Neural cell (in vitro differentiated cells): Measurements from ENCODE around the gene WDR4. TPM values are rescaled to one million over a fixed set of nuclear protein-coding genes. Genes with fewer than 3 reads are reported as not detected.

Source experiments
- H2AFZ ChIP-seq: fragments of 200-600, 300-800 bp; sonication (generic), shearing (Covaris generic); 2 replicates; pipeline ENCODE4 v1.6.0; 2014; ENCODE audit warnings: low read depth, mild to moderate bottlenecking, antibody characterized with exemption, low read length, moderate library complexity
- H3F3A ChIP-seq: fragments of 200-600 bp; shearing (Covaris generic); 2 replicates; pipeline ENCODE4 v1.6.1; 2016; ENCODE audit warnings: mild to moderate bottlenecking, moderate library complexity, mixed read lengths, antibody characterized with exemption, low read length; ENCODE audit not compliant: insufficient read depth, poor library complexity, severe bottlenecking
- H3K27ac ChIP-seq: fragments of 200-600, 300-800 bp; sonication (generic), shearing (Covaris generic); 2 replicates; pipeline ENCODE4 v1.5.1; 2014; ENCODE audit warnings: mild to moderate bottlenecking, low read length, moderate library complexity
- H3K27me3 ChIP-seq: fragments of 300-800, 200-600 bp; sonication (generic), shearing (Covaris generic); 2 replicates; pipeline ENCODE4 v1.6.0; 2014; ENCODE audit warnings: mild to moderate bottlenecking, low read depth, low read length, moderate library complexity; ENCODE audit not compliant: insufficient read depth
- H3K36me3 ChIP-seq: fragments of 300-800, 200-600 bp; sonication (generic), shearing (Covaris generic); 2 replicates; pipeline ENCODE4 v1.5.1; 2014; ENCODE audit warnings: mild to moderate bottlenecking, antibody characterized with exemption, low read length, moderate library complexity; ENCODE audit not compliant: insufficient read depth
- H3K4me2 ChIP-seq: fragments of 300-800, 200-600 bp; sonication (generic), shearing (Covaris generic); 2 replicates; pipeline ENCODE4 v1.6.0; 2014; ENCODE audit warnings: mild to moderate bottlenecking, low read length
- H3K4me3 ChIP-seq: fragments of 300-800, 200-600 bp; sonication (generic), shearing (Covaris generic); 2 replicates; pipeline ENCODE4 v1.5.1; 2014; ENCODE audit warnings: mild to moderate bottlenecking, low read length, moderate library complexity
- H3K79me2 ChIP-seq: fragments of 200-600 bp; shearing (Covaris generic); replicated peaks from 2 replicates; pipeline ENCODE4 v1.6.0; 2014; ENCODE audit warnings: mild to moderate bottlenecking, low read length, moderate library complexity; ENCODE audit not compliant: insufficient read depth
- H3K9ac ChIP-seq: fragments of 300-800, 200-600 bp; sonication (generic), shearing (Covaris generic); 2 replicates; pipeline ENCODE4 v1.6.1; 2016; ENCODE audit warnings: mild to moderate bottlenecking, low read length, mixed read lengths
- H3K9me2 ChIP-seq: fragments of 200-600 bp; shearing (Covaris generic); 2 replicates; pipeline ENCODE4 v1.6.1; 2016; ENCODE audit warnings: mild to moderate bottlenecking, low read length, mixed read lengths; ENCODE audit not compliant: insufficient read depth
- H3K9me3 ChIP-seq: fragments of 200-600, 300-800 bp; sonication (generic), shearing (Covaris generic); 2 replicates; pipeline ENCODE4 v1.6.1; 2016; ENCODE audit warnings: mild to moderate bottlenecking, mixed run types, low read length, moderate library complexity, mixed read lengths
- H4K20me1 ChIP-seq: fragments of 200-600 bp; shearing (Covaris generic); 2 replicates; pipeline ENCODE4 v1.6.1; 2016; ENCODE audit warnings: mild to moderate bottlenecking, mixed run types; ENCODE audit not compliant: insufficient read depth
- CTCF ChIP-seq: fragments of 450-650 bp; IDR thresholded peaks from 2 replicates; pipeline ENCODE4 v1.5.1; 2014; ENCODE audit warnings: antibody characterized with exemption, mild to moderate bottlenecking, moderate library complexity; ENCODE audit not compliant: poor library complexity, severe bottlenecking
- EP300 ChIP-seq: fragments of 450-650 bp; conservative IDR thresholded peaks from 2 replicates; pipeline ENCODE4 v1.6.1; 2014; ENCODE audit warnings: antibody characterized with exemption, mild to moderate bottlenecking, moderate library complexity; ENCODE audit not compliant: poor library complexity, severe bottlenecking
- EZH2 ChIP-seq: fragments of 200-600, 300-800 bp; shearing (Covaris generic), sonication (generic); IDR thresholded peaks from 2 replicates; pipeline ENCODE4 v1.6.1; 2014; ENCODE audit warnings: antibody characterized with exemption, low read length, borderline replicate concordance, mild to moderate bottlenecking; ENCODE audit not compliant: insufficient read depth, poor library complexity, severe bottlenecking
- MXI1 ChIP-seq: fragments of 450-650 bp; conservative IDR thresholded peaks from 2 replicates; pipeline ENCODE4 v1.6.1; 2014; ENCODE audit warnings: antibody characterized with exemption, mild to moderate bottlenecking; ENCODE audit not compliant: poor library complexity, severe bottlenecking
- POLR2AphosphoS5 ChIP-seq: IDR thresholded peaks from 2 replicates; pipeline ENCODE4 v1.6.1; 2012
- RAD21 ChIP-seq: fragments of 450-650 bp; conservative IDR thresholded peaks from 2 replicates; pipeline ENCODE4 v1.6.1; 2014; ENCODE audit warnings: antibody characterized with exemption, mild to moderate bottlenecking, moderate library complexity
- REST ChIP-seq: IDR thresholded peaks from 2 replicates; pipeline ENCODE4 v1.6.1; 2012; ENCODE audit warnings: borderline replicate concordance
- SMC3 ChIP-seq: fragments of 450-650 bp; conservative IDR thresholded peaks from 2 replicates; pipeline ENCODE4 v1.6.1; 2014; ENCODE audit warnings: antibody characterized with exemption, mild to moderate bottlenecking, moderate library complexity; ENCODE audit not compliant: poor library complexity
- TAF1 ChIP-seq: IDR thresholded peaks from 2 replicates; pipeline ENCODE4 v1.6.1; 2012; ENCODE audit warnings: low read depth
- polyA plus RNA-seq: library from polyadenylated mRNA; depleted of rRNA; stranded (reverse); fragments of >200 nt; gene quantifications from 2 replicates; pipeline ENCODE4 v1.2.3, GENCODE V29; 2014

The WDR4 gene
- polyA plus RNA-seq, 1 donor from 2014 or later, result 9.2 TPM

- Histone ChIP-seq H3F3A (no peaks in the 10 kb centered on the region), H3K79me2 (no peaks in the 10 kb centered on the region), H2AFZ (no peak overlapping the region), H3K9ac (no peak overlapping the region), H3K9me2 (no peaks in the 10 kb centered on the region), H3K4me2 (no peak overlapping the region), H3K9me3 (no peaks in the 10 kb centered on the region), H4K20me1 (no peaks in the 10 kb centered on the region), H3K4me3 (no peak overlapping the region), H3K36me3 (no peaks in the 10 kb centered on the region), H3K27ac (no peak overlapping the region), H3K27me3 (no peaks in the 10 kb centered on the region)
- TF ChIP-seq EZH2, result no peak
- TF ChIP-seq RAD21, result peak; percentile 58
- peak; percentile 44 for TF ChIP-seq SMC3
- no peak for TF ChIP-seq EP300
- TF ChIP-seq MXI1, result no peak
- TF ChIP-seq POLR2AphosphoS5, result no peak
- TF ChIP-seq CTCF, result peak; percentile 53
- TF ChIP-seq TAF1, result no peak
- no peak for TF ChIP-seq REST
These were observed 44.5 kb upstream of the WDR4 start for GRCh38 chr21:42923553-42924432.

- H3K9me3 ChIP-seq, result no peaks in the 10 kb centered on the region
- no peak overlapping the region for H3K27ac ChIP-seq
- no peaks in the 10 kb centered on the region for H3K36me3 ChIP-seq
- H3K4me3 ChIP-seq, result no peak overlapping the region
- H2AFZ ChIP-seq, result no peak overlapping the region
- no peaks in the 10 kb centered on the region for H3K79me2 ChIP-seq
- TF ChIP-seq POLR2AphosphoS5, result no peak
- TF ChIP-seq MXI1, result no peak
- TF ChIP-seq TAF1, result no peak
- TF ChIP-seq RAD21, result no peak
- no peak for TF ChIP-seq CTCF
- TF ChIP-seq SMC3, result no peak
- no peak for TF ChIP-seq EP300
- no peak for TF ChIP-seq EZH2
- no peak for TF ChIP-seq REST
- no peaks in the 10 kb centered on the region for H3F3A ChIP-seq
- H3K9me2 ChIP-seq, result no peaks in the 10 kb centered on the region
- no peak overlapping the region for H3K9ac ChIP-seq
- H3K27me3 ChIP-seq, result no peaks in the 10 kb centered on the region
- H4K20me1 ChIP-seq, result no peaks in the 10 kb centered on the region
- H3K4me2 ChIP-seq, result no peak overlapping the region
These were observed 43.6 kb upstream of the WDR4 start for GRCh38 chr21:42922918-42923317.
